Effector CD8-positive, alpha-beta T cell (primary cell): ENCODE results near the gene IL17F.

ENCODE experiments used
- DNase-seq: peaks from one replicate; lab custom pipeline; 2025; lab: John Stamatoyannopoulos, UW
- total RNA-seq, 4 experiments: gene quantifications; one replicate each; lab custom pipeline; 2026; lab: John Stamatoyannopoulos, UW

The IL17F gene
- 0 to 0.24 (median 0.14) reads per million in 4 experiments for total RNA-seq

- DNase-seq, result no peak
These were observed at the start of gene IL17F for GRCh38 chr6:52244400-52244799. Gene IL17F, minus strand, starts transcription at chr6:52244500. Its CDS starts 71 bp downstream, at chr6:52244429.

GRCh38 chr6:52293067-52293466 is 48.8 kb upstream of the IL17F start:
- no peak for DNase-seq

- DNase-seq, result no peak
These were observed 44.5 kb upstream of the IL17F start for GRCh38 chr6:52288841-52289240.

- DNase-seq, result no peak
These were observed 43.9 kb upstream of the IL17F start for GRCh38 chr6:52288216-52288615.

- DNase-seq, result peak; percentile 27
These were observed 42.6 kb upstream of the IL17F start for GRCh38 chr6:52286798-52287432.

GRCh38 chr6:52285177-52286068 is 41.1 kb upstream of the IL17F start:
- DNase-seq, result no peak

- DNase-seq, result peak; percentile 91
These were observed 40.3 kb upstream of the IL17F start, which contains the start of gene MCM3 for GRCh38 chr6:52284460-52285176. Gene MCM3, minus strand, starts transcription at chr6:52284742. Its CDS starts 68 bp downstream, at chr6:52284674.

- peak; percentile 12 for DNase-seq
These were observed 39.8 kb upstream of the IL17F start for GRCh38 chr6:52284131-52284459.

DNA sequence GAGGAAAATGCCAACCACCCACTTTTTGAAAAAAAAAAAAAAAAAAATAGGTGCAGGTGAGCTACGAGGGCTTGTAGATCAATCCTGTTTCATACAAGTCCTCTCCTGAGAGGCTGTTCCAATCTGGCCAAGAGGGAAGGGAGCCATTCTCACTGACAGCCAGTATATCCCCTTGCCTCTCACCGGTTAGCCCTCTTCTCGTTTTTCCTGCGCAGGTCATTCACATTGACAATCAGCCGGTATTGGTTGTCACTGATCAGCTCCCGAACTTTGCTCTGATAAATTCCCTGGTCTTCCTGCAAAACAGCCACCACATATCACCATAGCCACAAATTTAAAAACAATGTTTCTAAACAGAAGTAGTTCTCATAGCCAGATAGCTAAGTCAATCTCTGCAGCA is 38.8 kb upstream of the IL17F start:
- DNase-seq, result no peak

DNA sequence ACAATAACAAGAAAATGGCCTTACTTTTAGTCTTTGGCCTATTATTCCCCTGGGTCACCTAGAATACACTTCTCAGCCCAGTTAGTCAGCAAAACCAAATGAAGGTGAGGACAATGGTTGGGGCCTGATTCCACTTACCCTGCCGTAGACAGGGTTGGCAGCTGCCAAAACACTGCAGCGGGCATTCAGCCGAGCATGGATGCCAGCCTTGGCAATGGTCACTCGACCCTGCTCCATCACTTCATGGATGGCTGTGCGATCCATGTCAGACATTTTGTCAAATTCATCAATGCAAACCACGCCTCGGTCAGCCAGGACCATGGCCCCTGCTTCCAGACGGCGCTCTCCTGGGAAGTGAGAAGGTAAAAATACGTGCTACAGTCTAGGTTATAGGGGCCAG is 31.8 kb upstream of the IL17F start:
- no peak for DNase-seq

DNA sequence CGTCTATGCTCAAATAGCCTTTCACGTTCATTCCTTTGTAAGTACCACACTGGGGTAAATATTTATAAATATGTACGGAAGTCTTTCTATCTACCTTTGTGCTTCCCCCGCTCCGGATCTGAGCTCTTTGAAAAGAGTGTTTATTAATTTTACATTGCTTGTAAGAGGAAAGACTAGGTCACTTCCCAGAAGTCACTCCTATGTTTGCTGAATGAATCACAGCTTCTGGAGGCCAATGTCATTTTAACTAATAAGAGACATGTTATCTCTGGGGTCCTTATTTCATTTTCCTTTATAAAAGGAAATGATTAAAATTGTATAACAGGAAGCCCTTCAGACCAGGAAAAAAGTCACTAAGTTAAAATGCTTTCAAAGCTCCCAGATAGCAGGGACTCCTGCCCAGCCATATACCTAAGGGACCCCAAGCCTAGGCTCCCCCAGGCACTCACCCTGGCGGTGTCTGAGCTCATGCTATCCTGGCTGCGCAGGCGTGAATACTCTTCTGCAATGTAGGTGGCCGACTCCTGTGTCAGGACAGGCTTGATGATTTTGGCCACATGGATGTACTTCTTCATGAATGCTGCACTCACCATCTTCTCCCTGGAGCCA is 27.7 kb upstream of the IL17F start:
- DNase-seq, result no peak

DNA sequence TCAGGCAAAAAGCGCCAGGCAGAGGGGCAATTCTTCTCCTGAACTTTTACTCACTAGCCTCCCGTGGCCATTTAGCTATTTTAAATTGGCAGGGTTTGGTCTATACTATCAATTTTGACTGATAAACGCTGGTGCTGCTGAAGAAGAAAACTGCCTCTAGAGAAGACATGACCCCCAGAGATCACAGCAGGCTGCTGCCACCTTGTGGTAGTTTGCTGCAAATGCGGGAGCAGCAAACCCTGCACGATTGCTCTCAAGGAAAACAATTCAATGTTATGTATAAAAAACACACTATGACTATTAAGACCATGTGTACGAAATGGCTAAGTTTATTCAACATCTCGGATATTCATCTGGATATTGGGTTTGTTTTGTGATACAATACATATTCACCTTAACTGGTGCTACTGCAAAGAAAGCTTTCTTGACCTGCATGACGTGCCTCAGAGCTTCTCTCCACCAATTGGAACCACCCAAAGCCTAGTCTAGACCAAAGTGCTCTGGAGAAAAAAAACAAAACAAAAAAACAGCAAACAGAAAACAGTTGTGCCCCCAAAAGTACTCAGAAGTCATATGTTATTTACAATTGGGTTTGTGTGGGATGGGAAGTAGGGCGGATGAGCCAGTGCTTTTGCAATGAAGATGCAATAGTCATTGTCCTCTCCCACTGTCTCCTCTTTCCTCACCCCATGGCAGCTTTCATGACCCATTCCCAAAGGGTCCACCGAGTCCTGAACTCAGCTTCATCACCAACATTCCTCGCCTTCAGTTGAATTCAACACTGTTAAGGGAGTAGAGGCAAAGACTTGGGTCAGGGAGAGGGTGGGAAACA is 19.6 kb upstream of the IL17F start:
- DNase-seq, result peak; percentile 53

DNA sequence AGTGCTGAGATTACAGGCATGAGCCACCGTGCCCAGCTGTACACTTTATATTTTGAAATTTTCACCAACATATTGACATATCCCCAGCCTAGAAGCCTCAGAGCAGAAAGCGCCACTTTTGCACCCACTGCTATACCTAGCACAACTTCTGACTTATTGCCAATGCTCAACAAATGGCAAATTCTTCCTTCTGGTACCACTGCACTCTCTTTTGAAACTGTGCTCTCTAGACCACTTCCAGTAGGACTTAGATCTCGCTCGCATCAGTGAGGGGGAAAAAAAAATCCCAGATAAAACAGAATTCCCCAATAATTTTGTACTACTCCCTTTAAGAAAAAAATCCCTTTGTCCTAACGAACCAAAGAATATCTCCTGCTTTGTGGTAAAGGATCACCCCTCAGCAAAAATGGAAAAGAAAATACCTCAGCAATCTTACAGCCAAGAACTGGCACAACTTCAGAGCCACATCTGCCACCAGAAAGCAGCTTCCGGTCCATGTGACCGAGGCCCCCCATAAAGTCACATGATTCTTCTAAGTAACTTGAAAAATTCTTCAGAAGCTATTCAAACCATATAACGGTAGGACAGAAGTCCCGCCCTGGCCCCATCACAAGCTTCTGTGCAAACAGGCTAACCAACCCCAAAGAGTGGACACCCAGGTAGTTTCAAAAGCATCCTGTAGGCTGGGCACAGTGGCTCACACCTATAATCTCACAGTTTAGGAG is 18.5 kb upstream of the IL17F start:
- peak; percentile 24 for DNase-seq

DNA sequence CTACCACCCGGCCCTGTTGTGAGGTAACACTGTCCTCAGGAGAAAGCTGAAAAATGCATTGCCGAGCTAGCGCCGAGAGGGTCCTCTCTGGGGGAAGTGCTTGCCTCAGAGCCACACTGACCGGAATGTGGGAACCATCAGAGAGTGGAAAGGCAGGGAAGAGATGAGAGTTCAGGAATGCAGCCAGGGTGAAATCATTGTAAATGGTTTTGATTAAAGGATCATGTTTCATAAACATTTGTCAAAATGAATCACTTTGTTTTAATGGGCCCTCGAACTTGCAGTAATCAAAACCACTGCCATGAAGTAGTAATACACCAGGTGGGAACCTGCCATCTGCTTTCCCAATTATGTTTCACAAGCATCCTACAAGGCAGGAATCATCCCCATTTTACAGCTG is 16.9 kb upstream of the IL17F start:
- DNase-seq, result no peak

DNA sequence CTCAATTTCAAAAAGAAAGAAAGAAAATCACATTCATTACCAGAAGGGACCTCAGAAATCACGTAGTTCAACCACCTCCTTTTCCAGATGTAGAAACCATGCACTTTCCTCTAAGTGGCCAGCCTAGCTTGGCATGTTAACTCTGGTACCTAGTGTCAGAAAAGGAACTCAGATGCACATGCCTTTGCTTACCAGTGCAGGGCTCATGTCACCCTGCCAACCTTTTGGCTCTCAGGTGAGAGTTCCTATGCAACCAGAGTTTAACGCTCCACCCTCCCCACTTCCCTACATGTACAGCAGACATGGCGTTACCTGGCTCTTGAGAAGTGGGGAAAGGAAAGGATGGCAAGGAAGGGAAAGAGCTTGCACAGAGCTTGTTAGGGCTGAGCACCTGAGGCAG is 16.3 kb upstream of the IL17F start:
- DNase-seq, result no peak

DNA sequence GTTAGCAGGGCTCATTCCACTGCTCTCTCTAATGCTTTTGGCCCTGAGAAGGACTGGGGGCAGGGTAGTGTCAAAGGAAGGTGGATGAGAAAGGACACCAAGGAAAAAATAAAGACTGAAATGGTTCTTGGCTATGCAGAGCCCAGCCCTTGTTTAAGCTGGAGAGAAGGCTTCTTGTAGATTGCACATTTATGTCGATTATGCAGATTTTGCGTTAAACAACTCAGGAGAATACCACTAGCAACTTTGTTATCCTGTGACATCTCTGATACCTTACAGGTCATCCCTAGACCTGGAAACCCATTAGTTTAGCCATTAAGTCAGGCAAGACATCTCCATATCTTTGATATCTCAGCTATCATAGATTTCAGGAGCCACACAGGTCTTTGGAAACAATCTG is 11.1 kb upstream of the IL17F start:
- no peak for DNase-seq

DNA sequence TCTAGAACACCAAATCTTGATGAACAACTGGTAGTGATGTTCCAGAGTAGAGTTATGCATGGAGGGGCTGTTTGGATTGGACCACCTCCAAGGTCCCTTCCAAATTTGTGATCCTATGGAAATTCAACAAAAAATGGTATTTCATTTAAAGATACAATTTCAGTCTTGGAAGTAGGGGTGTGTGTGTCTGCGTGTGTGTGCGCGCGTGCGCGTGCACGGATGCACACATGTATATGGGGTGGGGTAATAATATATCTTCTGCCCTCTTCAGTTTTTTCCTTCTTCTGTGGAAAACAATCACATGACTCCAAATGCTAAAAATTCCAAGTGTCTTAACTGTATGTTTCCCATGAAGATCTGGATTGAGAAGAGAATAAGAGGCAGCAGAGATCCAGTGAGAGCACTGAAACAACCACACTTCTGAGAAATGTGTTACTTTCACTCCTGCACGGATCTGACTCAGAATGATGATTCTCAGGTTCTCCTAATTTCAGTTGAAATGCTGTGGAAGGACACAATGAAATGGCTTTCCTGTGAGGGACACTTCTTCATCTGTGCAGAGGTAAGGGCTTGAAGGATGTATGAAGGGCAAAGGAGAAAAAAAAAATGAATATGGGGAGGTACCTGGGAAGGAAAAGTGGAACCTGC is 10.6 kb upstream of the IL17F start:
- no peak for DNase-seq

DNA sequence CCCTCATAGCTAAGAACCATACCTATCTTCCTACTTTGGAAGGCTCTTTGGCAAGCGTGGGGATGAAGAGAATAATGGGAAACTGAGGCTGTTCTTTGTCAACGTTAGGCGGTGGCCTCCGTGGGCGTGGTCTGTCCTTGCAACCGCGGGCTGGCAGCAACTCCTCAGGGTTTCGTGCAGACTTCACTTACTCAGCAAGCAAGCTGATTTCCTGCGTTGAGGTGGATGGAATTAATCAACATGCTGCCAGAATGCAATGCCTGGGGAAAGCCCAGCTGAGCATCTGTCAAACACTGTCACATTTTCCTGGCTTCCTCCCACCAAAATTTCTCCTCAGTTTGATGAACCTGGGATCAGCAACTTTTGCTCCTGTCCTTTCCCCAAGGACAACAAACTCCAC is 9.2 kb upstream of the IL17F start:
- no peak for DNase-seq

DNA sequence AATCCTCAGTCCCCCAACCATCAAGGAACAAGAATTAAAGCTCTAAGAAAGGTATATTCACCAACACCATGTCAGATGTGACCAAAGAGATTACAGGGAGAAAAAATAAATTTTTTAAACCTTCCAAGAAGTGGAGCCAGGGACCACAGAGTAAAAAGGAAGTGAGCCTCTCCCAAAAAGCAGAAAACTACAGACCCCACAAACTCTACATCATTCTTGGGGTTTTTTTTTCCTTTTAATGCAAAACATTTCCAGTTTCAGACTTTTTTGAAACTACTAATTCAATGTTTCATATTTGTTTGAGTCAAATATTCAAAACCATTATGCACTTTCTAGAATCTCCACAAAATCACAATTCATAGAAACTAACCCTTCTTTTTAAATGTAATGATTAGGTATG is 6.8 kb upstream of the IL17F start:
- DNase-seq, result no peak

DNA sequence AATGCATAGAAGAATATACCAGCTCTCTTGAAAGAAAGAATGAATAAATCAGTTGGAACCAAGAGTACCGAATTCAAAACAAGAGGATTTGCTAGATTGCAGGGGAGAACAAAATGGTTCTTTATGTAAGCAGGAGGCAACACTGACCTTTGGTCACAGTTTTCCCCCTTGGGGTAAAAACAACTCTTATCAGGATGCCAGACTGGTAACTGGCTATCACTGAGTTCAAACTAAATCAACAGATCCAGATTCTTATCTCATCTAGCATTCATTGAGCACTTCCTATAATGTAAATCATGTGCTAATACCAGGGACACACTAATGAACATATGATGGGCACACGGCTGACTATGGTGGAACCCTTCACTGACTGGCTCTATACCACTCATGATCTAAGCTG is 4.8 kb upstream of the IL17F start:
- no peak for DNase-seq
